ENCODE results near the gene ABCC1.

Gene ABCC1

GRCh38 chr16:15988268-15989013 lies 39.0 kb downstream of the ABCC1 start:
- H3K4me3 Mint-ChIP-seq, result peak overlapping the region; percentile 7
- peaks cover 5% of the 10 kb centered on the region for H3K9me3 Mint-ChIP-seq
- no peak for DNase-seq

GRCh38 chr16:15990902-15991301 lies 41.5 kb downstream of the ABCC1 start:
- Mint-ChIP-seq H3K4me3 (peak overlapping the region; percentile 47), H3K9me3 (peaks cover 5% of the 10 kb centered on the region), H3K36me3 (ENCODE audit: low read depth) (peaks cover 12% of the 10 kb centered on the region), H3K4me1 (peaks cover 65% of the 10 kb centered on the region), H3K27me3 (ENCODE audit: low read depth, poor library complexity) (no peaks in the 10 kb centered on the region), H3K27ac (peak overlapping the region; percentile 74)
- TF ChIP-seq CTCF (IDR thresholded peaks at IDR 0.05), result no peak
- DNase-seq, result no peak

More at GRCh38 chr16:15988268-15989013, 39.0 kb downstream of the ABCC1 start:
- Mint-ChIP-seq H3K36me3 (ENCODE audit: low read depth) (peaks cover 23% of the 10 kb centered on the region), H3K27ac (peak overlapping the region; percentile 91), H3K27me3 (ENCODE audit: low read depth, poor library complexity) (no peaks in the 10 kb centered on the region), H3K4me1 (peaks cover 58% of the 10 kb centered on the region)
- TF ChIP-seq CTCF (IDR thresholded peaks at IDR 0.05), result no peak

DNA sequence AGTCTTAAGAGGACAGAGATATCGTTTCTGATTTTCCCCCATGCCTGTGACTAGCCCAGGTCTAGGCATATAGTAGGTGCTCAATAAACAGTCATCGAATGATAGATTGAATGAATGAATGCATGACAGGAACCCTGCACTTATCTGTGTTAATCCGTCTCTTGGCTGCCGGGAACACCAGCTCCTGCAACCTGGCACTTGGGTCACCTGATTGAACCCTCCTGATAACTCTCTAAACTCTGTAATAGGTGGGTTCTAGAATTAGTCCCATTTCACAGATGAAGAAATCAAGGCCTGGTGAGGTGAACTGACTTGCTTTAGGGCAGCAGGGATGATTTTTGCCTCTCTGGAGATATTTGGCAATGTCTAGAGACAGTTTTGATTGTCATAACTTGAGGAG lies 43.7 kb downstream of the ABCC1 start:
- Mint-ChIP-seq H3K4me3 (no peak overlapping the region), H3K36me3 (ENCODE audit: low read depth) (no peaks in the 10 kb centered on the region), H3K27ac (no peak overlapping the region), H3K27me3 (ENCODE audit: low read depth, poor library complexity) (peaks cover 3% of the 10 kb centered on the region), H3K4me1 (peaks cover 78% of the 10 kb centered on the region), H3K9me3 (no peaks in the 10 kb centered on the region)
- no peak for TF ChIP-seq CTCF (IDR thresholded peaks at IDR 0.05)
- DNase-seq, result no peak

- no peaks in the 10 kb centered on the region for H3K36me3 Mint-ChIP-seq (ENCODE audit: low read depth)
- DNase-seq, result no peak
- H3K4me1 Mint-ChIP-seq, result peaks cover 78% of the 10 kb centered on the region
- H3K9me3 Mint-ChIP-seq, result no peaks in the 10 kb centered on the region
- H3K4me3 Mint-ChIP-seq, result no peak overlapping the region
- H3K27ac Mint-ChIP-seq, result no peak overlapping the region
- H3K27me3 Mint-ChIP-seq (ENCODE audit: low read depth, poor library complexity), result peaks cover 3% of the 10 kb centered on the region
- no peak for TF ChIP-seq CTCF (IDR thresholded peaks at IDR 0.05)
These were observed 44.1 kb downstream of the ABCC1 start for GRCh38 chr16:15993541-15993940.

DNA sequence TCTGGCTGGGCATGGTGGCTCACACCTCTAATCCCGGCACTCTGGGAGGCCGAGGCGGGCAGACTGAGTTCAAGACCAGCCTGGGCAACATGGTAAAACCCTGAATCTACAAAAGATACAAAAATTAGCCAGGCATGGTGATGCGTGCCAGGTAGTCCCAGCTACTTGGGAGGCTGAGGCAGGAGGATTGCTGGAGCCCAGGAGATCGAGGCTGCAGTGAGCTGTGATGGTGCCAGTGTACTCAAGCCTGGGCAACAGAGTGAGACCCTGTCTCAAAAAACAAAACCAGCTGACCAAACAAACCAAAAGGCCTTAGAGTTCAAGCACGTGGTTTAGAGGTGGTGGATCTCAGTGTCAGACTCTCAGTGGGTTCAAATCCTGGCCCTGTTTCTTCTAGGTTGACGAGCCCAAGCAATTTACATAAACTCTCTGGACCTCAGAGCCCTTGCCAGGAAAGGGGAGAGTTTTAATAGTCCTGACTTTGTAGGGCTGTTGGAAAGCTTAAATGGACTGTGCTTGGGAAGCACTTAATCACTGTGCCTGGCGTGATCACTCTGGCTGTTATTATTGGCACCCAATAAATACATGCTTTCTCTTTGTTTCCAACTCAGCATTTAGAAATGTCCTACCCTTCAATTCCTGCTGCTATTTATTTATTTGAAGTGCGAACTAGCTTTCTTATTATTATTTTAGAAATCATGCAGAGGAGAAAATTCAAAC lies 44.7 kb downstream of the ABCC1 start:
- Mint-ChIP-seq H3K9me3 (no peaks in the 10 kb centered on the region), H3K4me1 (peaks cover 75% of the 10 kb centered on the region), H3K27me3 (ENCODE audit: low read depth, poor library complexity) (peaks cover 3% of the 10 kb centered on the region), H3K4me3 (no peak overlapping the region), H3K36me3 (ENCODE audit: low read depth) (no peaks in the 10 kb centered on the region), H3K27ac (no peak overlapping the region)
- TF ChIP-seq CTCF (IDR thresholded peaks at IDR 0.05), result no peak
- DNase-seq, result no peak

All from nephron progenitor cell (in vitro differentiated cells).